Endothelial cell of umbilical vein (primary cell): Measurements from ENCODE around the gene TRAPPC13.

Experiments used
- POLR2A ChIP-seq: IDR thresholded peaks from 2 replicates; pipeline ENCODE4 v1.6.1; 2012; ENCODE audit warnings: low read depth, mild to moderate bottlenecking, control low read depth, low read length
- POLR2AphosphoS5 ChIP-seq: IDR thresholded peaks from 2 replicates; pipeline ENCODE4 v1.6.1; 2012; ENCODE audit warnings: low read depth, mild to moderate bottlenecking, control low read depth, low read length, moderate library complexity; ENCODE audit not compliant: insufficient read depth
- TF ChIP-seq, protein P1 (sequence below), 2 donors: IDR thresholded peaks; 1 replicate in 1 of 2; 2 replicates in 1 of 2; pipeline ENCODE4 v1.5.1; 2011; ENCODE audit warnings: low read length in 2 of 2, mild to moderate bottlenecking in 2 of 2, moderate library complexity in 2 of 2, control low read depth in 1 of 2, inconsistent platforms in 1 of 2, low read depth in 1 of 2; ENCODE audit not compliant: insufficient read depth in 1 of 2; ENCODE audit errors: extremely low read depth in 1 of 2

DNA sequence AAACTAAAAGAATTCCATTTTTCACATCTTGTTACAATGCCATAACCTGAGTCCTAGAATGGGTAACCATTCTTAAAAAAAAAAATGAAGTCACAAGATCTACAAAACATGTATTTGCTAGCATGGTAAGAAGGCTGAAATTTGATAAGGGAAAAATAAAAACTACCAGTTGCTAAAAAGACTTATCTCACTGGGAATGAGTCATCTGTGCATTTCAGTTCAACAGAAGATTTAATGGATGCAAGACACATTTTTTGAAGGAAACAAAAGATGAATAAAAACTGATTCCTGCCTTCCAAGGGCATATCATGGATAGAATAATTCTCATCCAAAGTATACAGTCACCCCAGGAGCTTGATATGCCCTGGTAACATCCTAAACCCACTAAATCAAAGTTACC, 49.9 kb downstream of the TRAPPC13 start:
- no peak for TF ChIP-seq POLR2A
- TF ChIP-seq, protein P1, sequence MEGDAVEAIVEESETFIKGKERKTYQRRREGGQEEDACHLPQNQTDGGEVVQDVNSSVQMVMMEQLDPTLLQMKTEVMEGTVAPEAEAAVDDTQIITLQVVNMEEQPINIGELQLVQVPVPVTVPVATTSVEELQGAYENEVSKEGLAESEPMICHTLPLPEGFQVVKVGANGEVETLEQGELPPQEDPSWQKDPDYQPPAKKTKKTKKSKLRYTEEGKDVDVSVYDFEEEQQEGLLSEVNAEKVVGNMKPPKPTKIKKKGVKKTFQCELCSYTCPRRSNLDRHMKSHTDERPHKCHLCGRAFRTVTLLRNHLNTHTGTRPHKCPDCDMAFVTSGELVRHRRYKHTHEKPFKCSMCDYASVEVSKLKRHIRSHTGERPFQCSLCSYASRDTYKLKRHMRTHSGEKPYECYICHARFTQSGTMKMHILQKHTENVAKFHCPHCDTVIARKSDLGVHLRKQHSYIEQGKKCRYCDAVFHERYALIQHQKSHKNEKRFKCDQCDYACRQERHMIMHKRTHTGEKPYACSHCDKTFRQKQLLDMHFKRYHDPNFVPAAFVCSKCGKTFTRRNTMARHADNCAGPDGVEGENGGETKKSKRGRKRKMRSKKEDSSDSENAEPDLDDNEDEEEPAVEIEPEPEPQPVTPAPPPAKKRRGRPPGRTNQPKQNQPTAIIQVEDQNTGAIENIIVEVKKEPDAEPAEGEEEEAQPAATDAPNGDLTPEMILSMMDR (IDR thresholded peaks at IDR 0.05; ENCODE audit: extremely low read depth in 1 of 2, insufficient read depth in 1 of 2, low read depth in 1 of 2, low read length in 2 of 2), result no peak
- no peak for TF ChIP-seq POLR2AphosphoS5
